ENCODE results near the gene UBAC2. TPM values are rescaled to one million over a fixed set of nuclear protein-coding genes. Genes with fewer than 3 reads are reported as not detected.

Gene UBAC2
- total RNA-seq, 1 experiment from 2014 or later = 45.8 TPM

GRCh38 chr13:99215184-99215830 lies 14.7 kb downstream of the UBAC2 start:
- intact Hi-C loops (cut with micrococcal nuclease; ENCODE audit: unreplicated experiment) = no loop called here
- ChIA-PET CTCF (interaction anchor here (0.7 kb wide), 1 partner anchor 9 kb away, joined by 4 read pairs; no protein-coding TSS in a partner anchor), POLR2A (ENCODE audit: low non-redundant PET) (interaction anchor here (1.1 kb wide), 1 partner anchor 14 kb away, joined by 3 read pairs; the partner anchor contains the start of gene UBAC2)
- BruUV-seq (replicated peaks) = no TSS peak
- no peak overlapping the region for H3K4me3 ChIP-seq (ENCODE audit: low read depth, low read length, poor library complexity, severe bottlenecking)
- H3K27me3 ChIP-seq (replicated peaks; ENCODE audit: insufficient read depth, low read depth, low read length, poor library complexity) = no peaks in the 10 kb centered on the region
- H3K9me3 ChIP-seq (ENCODE audit: low read depth, low read length, poor library complexity, severe bottlenecking) = no peaks in the 10 kb centered on the region
- H3K4me1 ChIP-seq (ENCODE audit: insufficient read depth, low read length, poor library complexity, severe bottlenecking) = no peaks in the 10 kb centered on the region
- no peak for DNase-seq (ENCODE audit: low spot score)
- H3K36me3 ChIP-seq (ENCODE audit: insufficient read depth, low read length, poor library complexity, severe bottlenecking) = no peaks in the 10 kb centered on the region
- TF ChIP-seq CTCF (conservative IDR thresholded peaks at IDR 0.05; ENCODE audit: low read depth, low read length) (no peak), EZH2 (IDR thresholded peaks at IDR 0.05; ENCODE audit: borderline replicate concordance, low read depth, low read length, poor library complexity, severe bottlenecking) (no peak)
- no peak overlapping the region for H3K27ac ChIP-seq (ENCODE audit: low read depth, low read length, poor library complexity, severe bottlenecking)

- ChIA-PET CTCF (no interaction called here), POLR2A (ENCODE audit: low non-redundant PET) (no interaction called here)
- Histone ChIP-seq H3K36me3 (ENCODE audit: insufficient read depth, low read length, poor library complexity, severe bottlenecking) (no peaks in the 10 kb centered on the region), H3K27ac (ENCODE audit: low read depth, low read length, poor library complexity, severe bottlenecking) (no peak overlapping the region), H3K9me3 (ENCODE audit: low read depth, low read length, poor library complexity, severe bottlenecking) (peaks cover under 1% of the 10 kb centered on the region), H3K4me1 (ENCODE audit: insufficient read depth, low read length, poor library complexity, severe bottlenecking) (no peaks in the 10 kb centered on the region), H3K27me3 (replicated peaks; ENCODE audit: insufficient read depth, low read depth, low read length, poor library complexity) (no peaks in the 10 kb centered on the region), H3K4me3 (ENCODE audit: low read depth, low read length, poor library complexity, severe bottlenecking) (no peak overlapping the region)
- intact Hi-C loops (cut with micrococcal nuclease; ENCODE audit: unreplicated experiment) = no loop called here
- TF ChIP-seq CTCF (conservative IDR thresholded peaks at IDR 0.05; ENCODE audit: low read depth, low read length) (no peak), EZH2 (IDR thresholded peaks at IDR 0.05; ENCODE audit: borderline replicate concordance, low read depth, low read length, poor library complexity, severe bottlenecking) (no peak)
- no TSS peak for BruUV-seq (replicated peaks)
- DNase-seq (ENCODE audit: low spot score) = no peak
These were observed 16.9 kb downstream of the UBAC2 start for GRCh38 chr13:99217461-99218110.

GRCh38 chr13:99218126-99218525 lies 17.5 kb downstream of the UBAC2 start:
- Histone ChIP-seq H3K27ac (ENCODE audit: low read depth, low read length, poor library complexity, severe bottlenecking) (no peak overlapping the region), H3K27me3 (replicated peaks; ENCODE audit: insufficient read depth, low read depth, low read length, poor library complexity) (no peaks in the 10 kb centered on the region), H3K9me3 (ENCODE audit: low read depth, low read length, poor library complexity, severe bottlenecking) (peaks cover 6% of the 10 kb centered on the region), H3K4me3 (ENCODE audit: low read depth, low read length, poor library complexity, severe bottlenecking) (no peak overlapping the region), H3K36me3 (ENCODE audit: insufficient read depth, low read length, poor library complexity, severe bottlenecking) (no peaks in the 10 kb centered on the region), H3K4me1 (ENCODE audit: insufficient read depth, low read length, poor library complexity, severe bottlenecking) (no peaks in the 10 kb centered on the region)
- TF ChIP-seq CTCF (conservative IDR thresholded peaks at IDR 0.05; ENCODE audit: low read depth, low read length) = no peak
- TF ChIP-seq EZH2 (IDR thresholded peaks at IDR 0.05; ENCODE audit: borderline replicate concordance, low read depth, low read length, poor library complexity, severe bottlenecking) = no peak
- BruUV-seq (replicated peaks) = no TSS peak
- POLR2A ChIA-PET (ENCODE audit: low non-redundant PET) = no interaction called here
- CTCF ChIA-PET = no interaction called here
- intact Hi-C loops (cut with micrococcal nuclease; ENCODE audit: unreplicated experiment) = no loop called here
- DNase-seq (ENCODE audit: low spot score) = no peak
